ENCODE data around the gene SPINK5.

SPINK5 gene

DNA sequence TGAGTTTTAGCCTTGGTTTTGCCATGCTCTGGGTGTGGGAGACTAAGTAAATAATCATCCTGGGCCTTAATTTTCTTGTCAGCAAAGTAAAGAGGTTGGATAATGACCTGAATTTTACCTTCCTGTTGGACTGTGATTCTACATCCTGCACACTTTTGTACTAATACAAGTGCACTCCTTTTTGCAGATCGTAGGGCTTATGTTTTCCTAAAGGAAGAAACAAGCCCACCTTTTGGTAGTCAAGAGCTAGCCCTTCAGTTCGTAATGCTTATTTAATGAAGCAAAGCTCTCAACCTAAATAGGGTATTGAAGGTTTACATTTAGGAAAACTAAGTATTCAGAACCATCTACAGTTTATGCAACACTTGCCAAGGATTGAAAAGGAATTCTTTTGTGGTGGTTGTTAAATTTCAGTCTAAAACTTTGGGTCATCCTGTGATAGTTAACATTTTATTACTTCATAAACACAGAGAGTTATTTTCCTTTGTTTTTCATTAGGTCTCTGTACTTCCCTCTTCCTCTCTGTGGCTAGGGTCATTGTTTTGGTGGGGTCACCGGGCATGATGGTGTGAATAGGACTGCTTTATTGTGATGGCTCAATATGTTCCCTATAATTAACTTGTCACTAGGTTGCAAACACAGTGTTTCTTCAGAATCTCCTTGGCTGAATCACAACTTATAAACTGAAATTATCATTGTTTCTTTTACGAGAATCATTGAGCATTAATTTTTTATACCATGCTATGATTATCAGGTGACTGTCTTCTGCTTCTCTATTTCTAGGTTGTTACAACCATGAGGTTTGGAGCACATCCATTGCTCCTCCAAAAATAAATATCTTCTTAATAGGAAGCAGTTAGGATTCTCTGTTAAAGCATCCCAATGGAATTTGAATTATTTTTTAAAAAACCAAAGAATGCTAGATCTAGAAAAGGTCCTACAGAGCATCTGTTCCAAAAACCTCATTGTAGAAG lies 28.5 kb downstream of the SPINK5 start:
- DNase-seq (ENCODE audit: low spot score) = no peak

DNA sequence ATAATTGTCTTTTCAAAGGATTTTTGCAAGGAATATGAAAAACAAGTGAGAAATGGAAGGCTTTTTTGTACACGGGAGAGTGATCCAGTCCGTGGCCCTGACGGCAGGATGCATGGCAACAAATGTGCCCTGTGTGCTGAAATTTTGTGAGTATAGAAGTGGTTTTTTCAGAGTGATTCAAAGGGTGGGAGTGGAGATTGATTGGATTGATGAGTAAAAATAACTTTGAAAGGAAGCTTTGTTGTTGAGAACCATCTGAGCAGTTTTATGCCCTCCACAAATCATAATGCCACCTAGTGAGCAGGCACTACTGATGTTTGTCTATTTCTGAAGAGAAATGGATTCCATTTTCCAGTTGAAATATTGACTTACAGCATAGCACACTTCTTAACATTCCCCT lies 30.6 kb downstream of the SPINK5 start:
- no peak for DNase-seq (ENCODE audit: low spot score)

DNA sequence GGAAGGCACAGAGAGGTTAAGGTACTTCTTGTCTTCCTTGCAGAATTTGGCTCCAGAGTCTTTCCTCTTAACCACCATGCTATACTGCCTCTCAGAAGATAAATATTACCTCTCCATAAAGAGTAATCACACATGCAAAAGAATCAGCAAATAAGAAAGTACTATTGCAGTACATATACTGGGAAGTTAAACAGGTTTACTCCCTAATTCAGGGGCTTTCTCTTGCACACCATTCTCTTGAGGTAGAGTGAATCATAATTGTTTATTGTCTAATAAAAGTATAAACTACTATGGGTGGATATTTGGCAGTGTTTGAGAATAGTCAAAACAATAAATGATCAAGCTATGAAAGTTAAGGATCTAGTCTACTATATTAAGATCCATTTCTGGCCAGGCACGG lies 40.4 kb downstream of the SPINK5 start:
- DNase-seq (ENCODE audit: low spot score) = no peak

DNA sequence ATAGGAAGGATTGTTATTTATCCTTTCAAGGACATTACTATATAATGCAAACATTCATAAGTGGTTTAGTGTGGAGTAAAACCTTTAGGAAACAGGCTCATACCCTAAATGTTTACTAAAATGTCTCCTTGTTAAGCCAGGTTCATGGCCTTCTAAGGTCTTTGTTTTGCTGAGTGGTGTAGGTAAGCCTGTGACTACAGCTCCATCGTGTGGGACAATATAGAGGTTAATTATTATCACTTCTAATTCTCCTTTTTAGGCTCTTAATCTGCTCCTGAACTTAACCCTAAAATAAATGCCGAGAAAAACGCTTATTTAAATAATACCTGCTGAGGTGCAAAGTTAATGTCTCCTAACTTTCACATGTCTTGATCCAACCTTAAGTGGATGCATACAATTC lies 43.8 kb downstream of the SPINK5 start:
- no peak for DNase-seq (ENCODE audit: low spot score)

DNA sequence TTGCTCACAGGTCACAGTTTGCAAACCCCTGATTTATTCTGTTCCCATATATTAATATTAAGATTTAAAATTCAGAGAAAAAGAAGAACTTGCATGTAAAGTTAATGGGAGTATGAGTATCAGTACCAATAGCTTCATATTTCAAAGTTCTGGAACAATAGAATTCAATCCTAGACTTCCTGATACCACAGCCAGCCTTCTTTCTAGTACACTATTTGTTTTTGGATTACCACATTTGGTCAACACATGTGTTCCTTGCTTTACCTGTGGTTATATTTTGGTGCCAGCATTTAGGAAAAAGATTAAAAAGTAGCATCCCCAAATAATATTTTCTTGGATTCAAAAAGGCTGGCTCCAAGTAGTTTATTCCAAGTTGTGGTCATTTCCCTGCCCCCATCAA lies 49.5 kb downstream of the SPINK5 start:
- no peak for DNase-seq (ENCODE audit: low spot score)

DNA sequence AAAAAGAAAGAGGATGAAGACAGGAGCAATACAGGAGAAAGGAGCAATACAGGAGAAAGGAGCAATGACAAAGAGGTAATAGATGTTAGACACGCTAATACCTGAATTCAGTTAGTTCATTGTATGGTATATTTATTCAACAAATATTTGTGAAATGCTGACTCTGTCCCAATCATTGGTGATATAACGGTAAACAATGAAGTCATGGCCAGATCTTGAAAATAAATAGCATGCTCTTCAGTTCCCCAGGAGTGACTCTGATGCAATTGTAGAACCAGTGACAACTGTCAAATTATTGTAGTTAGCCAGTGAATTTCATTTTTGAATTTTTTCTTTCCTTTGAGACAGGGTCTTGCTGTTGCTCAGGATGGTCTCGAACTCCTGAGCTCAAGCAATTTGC lies 56.5 kb downstream of the SPINK5 start:
- no peak for DNase-seq (ENCODE audit: low spot score)

DNA sequence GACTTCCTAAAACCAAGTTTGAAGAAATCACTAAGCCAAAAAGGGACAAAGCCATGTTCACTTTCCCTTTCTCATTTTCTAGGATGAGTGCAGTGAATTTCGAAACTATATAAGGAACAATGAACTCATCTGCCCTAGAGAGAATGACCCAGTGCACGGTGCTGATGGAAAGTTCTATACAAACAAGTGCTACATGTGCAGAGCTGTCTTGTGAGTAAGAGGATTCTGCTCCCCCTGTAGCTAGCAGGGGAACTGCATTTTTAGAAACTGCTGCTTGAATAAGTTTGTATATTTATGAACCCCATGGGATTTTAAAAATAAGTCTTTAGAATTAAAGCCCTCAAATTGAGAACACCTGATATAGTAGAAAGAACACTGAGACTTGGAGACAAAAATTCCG lies 61.9 kb downstream of the SPINK5 start:
- DNase-seq (ENCODE audit: low spot score) = no peak

DNA sequence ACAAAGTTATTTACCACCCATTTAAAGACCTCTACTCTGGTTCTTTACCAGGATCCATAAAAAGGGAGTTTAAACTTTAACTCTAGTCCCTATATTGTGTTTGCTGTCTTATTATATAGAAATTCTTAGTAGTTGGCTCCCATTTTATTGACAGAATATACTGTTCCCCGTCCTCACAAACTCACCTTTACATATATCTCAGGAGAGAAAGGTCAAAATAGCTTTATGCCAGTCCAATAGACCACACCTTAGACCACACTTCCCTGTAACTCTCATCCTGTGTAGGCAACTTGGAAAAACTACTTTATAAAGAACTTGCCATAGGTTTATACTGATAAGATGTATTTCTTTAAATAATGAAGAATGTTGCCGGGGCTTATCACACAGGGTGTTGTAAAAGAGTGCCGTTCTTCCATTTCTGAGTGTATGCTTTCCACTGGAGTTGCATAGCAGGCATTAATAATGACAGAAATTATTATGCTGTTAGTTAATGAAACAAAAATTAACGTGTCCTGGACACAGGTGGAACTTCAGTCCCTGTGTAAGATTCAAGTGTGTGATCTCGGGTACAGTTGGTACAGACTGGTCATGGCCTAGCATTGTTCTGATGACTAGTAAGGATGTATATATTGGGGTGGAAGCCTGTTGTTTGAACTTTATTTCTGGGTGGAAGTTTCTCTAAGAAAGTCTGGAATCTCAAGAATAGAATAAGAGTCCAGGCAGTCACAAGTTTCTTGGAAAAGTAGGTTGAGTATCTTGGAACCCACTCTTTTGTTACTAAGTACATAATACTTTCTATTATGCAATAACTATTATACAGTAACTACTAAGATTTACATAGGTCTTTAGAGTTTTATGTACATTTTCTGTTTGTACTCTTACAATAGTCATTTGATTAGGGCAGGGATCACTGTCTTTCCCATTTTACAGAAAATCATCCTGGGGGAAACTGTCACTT lies 71.6 kb downstream of the SPINK5 start:
- no peak for DNase-seq (ENCODE audit: low spot score)

DNA sequence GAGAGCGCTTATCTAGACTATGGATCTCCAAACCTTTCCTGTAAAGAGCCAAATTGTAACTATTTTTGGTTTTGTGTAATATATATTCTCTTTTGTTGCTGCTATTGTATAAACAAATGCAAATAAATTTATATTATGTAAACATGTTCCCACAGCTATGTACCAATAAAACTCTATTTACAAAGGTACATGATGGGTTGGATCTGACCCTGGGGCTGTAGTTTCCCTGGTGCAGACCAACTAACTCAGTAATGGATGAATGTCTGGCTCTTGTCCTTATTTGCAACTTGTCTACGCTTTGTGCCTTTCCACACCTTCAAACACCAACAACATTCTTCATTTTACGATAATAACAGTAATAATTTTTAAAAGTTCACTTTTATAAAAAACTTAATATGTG lies 77.1 kb downstream of the SPINK5 start:
- no peak for DNase-seq (ENCODE audit: low spot score)

DNA sequence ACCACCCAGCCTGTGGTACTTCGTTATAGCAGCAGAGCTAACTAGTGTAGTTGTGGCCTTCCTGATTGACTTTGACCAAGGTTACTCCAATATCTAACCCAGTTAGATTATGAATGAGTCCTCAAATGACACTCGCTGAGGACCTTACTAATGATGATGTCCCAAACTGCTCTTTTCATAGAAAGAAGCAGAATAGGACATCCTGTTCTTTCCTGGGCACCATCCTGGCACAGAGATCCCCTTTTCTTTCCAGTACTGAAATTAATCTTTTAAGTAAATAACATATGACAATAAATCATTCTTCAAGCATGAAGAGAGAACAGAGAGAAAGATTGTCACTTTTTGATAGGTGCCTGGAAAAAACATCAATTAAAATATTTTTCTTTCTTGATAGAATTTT lies 77.9 kb downstream of the SPINK5 start:
- no peak for DNase-seq (ENCODE audit: low spot score)

DNA sequence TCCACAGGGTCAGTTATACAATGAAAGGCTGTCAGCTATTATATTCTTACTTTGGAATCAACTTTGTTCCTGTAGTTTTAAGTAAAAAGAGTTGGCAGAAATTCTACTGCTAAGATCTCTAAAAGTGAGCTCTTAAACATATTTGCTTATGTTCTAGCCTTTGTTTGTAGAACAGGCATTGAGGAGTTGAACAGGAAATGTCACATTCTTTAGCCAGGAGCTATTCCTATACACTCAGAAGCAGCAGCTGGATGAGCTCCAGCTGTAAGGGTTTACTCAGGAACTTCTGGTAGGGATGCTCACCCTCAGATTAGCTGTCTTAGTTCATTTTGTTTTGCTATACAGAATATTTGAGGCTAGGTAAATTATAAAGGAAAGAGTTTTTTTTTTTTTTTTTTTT lies 82.1 kb downstream of the SPINK5 start:
- DNase-seq (ENCODE audit: low spot score) = no peak

DNA sequence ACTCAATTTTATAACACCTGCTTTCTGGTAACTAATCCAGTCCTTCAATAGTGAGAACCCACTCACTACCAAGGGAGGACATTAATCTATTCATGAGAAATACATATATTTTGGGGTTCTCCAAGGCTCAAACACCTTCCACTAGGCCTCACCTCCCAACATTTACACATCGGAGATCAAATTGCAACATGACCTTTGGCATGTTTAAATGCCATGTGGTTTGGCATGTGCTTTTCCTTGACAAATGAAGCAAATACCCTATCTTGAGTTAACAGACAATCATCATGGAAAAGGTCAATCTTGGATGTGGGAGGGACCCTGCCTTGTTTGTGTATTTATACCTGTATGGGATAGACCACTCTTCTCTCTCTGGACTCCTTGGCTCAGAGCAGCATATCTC lies 82.7 kb downstream of the SPINK5 start:
- DNase-seq (ENCODE audit: low spot score) = no peak

DNA sequence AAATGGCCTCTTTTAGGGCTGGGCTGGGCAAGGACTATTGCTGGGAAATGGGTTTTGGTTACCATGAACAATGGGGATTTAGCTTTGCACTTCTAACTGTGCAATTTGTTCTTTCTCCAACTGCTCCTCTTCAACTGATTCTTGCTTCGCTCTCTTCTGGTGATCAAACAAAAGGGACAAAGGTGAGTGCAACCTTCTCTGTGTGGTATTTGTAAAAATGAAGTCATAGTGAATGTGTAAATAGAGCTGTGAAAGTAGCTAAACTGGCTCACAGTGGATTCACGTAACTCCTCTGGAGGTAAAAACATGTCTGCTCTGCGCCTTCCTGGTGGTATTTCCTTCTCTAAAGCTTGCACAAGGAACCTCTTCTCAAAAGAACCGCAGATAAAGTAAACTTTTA lies 83.6 kb downstream of the SPINK5 start:
- no peak for DNase-seq (ENCODE audit: low spot score)

DNA sequence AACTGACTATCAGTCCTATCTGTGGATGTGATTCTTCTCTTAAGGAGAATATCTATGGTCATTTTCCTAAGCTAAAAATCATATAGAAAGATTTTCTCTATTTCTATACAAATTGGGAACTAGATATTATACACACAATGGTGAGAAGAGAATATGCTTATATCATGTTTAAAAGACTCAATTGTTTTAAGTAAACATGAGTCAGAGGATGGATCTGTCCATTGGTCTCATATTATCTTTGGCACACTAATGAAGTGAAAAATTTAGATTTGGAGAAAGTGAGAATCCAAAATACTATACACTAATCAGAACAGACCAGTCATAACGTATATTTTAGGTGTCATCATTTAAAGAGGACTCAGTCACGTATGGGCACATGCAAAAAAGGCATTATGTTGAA lies 88.1 kb downstream of the SPINK5 start:
- DNase-seq (ENCODE audit: low spot score) = no peak

DNA sequence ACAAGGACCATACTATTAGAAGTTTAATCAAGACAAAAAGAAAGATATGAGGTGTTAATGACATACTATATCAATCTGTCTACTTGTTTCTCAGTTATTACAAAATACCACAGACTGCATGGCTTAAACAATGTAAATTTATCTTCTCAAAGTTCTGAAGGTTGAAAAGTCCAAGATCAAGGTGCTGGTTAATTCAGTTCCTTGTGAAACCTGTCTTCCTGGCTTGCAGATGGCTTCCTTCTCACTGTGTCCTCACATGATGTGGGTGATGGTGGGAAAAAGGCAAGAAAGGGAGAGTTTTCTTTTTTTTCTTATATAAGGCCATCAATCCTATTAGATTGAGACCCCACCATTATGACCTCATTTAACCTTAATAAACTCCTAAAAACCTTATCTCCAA lies 89.0 kb downstream of the SPINK5 start:
- DNase-seq (ENCODE audit: low spot score) = no peak

DNA sequence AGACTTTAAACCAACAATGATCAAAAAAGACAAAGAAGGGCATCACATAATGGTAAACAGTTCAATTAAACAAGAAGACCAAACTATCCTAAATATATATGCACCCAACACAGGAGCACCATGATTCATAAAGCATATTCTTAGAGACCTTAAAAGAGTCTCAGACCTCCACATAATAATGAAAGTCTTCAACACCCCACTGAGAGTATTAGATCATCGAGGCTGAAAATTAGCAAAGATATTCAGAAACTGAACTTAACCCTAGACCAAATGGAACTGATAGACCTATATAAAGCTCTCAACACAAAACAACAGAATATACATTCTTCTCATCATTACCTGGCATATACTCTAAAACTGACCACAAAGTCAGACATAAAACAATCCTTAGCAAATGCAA lies 92.8 kb downstream of the SPINK5 start:
- no peak for DNase-seq (ENCODE audit: low spot score)

DNA sequence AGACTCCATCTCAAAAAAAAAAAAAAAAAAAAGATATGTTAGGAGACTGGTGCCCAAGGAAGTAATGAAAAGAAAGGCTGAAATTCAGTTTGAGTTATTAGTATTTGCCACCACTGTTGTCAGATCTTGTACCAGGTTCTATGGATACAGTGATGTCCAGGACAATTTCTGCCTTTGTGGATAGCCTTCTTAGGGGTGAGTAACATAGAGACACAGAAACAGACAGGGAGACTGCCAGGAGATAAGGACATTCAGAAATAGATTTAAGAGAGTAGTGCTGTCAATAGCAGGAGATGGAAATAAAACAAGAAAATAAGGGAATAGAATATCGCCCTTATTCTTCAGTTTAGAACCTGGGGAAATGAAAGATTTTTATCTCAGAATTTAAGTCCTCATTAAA lies 98.3 kb downstream of the SPINK5 start:
- DNase-seq (ENCODE audit: low spot score) = no peak

DNA sequence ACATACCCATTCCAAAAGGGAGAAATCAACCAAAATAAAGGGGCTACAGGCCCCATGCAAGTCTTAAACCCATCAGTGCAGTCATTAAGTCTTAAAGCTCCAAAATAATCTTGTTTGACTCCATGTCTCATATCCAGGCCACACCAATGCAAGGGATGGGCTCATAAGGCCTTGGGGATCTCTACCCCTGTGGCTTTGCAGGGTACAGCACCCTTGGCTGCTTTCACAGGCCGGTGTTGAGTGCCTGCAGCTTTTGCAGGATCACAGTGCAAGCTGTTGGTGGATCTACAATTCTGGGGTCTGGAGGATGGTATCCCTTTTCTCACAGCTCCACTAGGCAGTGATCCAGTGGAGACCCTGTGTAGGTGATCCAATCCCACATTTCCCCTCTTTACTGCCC lies 99.6 kb downstream of the SPINK5 start:
- DNase-seq (ENCODE audit: low spot score) = no peak

DNA sequence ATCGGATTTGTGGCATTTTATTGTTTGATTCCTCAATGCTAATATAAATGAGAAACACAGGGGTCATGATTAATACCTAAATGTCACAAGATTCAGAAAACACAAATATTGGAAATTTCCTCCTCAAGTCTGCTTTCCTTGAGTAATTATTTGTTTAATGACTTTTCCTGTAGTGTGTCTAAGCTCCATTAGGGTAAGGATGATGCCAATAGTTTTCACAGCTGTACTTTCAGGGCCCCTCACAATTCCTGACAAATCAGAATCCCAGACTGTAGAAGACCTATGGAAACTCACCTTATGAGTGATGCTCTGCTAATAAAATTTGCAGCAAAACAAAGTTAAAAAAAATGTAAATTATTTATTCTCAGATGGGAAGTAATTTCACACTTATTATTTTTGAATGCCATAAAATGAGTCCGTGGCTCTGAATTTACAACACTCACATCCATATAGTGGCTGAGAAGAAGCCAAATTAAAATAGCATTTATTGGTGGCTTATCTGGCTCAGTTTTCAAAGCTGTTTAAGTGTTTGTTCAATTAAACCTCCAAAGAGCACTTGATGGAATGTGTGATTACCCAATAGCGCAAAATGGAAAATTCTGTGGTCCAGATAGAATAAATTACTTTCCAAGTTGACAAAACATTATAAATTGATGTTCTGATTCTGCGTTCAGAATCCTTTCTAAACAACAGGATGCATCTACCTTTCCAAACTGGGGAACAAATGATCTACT lies 102.9 kb downstream of the SPINK5 start:
- no peak for DNase-seq (ENCODE audit: low spot score)

DNA sequence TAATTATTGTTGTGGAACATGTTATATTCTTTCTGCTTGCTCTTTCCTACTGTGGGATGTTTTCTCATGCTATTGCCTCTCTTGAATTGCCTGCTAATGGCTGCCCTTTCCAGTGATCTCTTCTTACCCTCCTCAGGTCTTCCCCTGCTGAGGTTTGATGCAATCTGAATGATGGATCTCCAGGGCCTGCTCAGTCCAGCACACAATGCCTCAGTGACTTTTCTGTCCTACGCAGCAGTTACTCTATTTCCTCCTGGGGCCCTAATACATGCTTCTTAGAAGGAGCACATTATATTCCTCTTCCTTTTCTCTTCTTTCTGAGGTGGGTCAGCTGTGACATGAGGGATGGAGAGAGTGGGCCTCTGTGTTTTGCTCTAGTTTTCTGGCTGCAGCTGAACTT lies 104.5 kb downstream of the SPINK5 start, which contains the start of gene SPINK14:
SPINK14 (plus strand) TSS at position 301 of the 400 bp plus-strand sequence. CDS start 1,187 bp downstream, outside the sequence.
- no peak for DNase-seq (ENCODE audit: low spot score)

DNA sequence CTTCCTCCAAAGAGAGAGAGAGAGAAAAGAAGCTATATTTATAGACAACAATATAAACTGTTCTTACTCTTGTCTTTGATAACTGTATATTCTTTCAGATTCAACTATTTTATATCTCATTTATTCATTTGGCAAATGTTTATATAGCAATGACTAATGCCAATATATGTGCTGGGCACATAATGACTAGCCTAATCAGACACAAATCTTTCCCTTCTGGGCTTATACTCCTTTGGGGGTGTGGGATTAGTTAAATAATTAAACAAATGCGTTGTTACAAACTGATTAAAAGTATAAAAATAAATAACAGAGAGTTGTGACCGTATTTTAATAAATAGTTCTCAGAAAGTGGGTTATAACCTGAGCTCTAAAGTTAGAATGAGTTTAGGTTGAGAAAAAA lies 108.6 kb downstream of the SPINK5 start:
- no peak for DNase-seq (ENCODE audit: low spot score)

DNA sequence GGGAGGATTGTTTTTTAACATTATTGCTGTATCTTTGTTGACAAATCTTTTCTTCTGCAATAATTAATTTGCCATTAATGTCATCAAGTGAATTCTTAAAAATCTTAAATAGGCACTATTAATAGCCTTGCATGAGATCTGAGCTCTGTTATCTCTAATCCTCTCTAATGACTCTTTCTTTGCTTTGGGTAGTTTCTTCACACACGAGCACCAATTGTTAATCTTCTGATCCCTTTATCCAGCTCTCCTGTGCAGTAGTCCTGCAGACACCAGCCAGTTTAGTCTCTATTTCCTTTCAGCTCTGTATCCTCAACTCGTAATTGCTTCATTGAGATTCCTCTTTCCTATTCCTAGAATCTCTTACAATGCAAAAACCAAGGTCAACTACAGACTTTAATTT lies 112.7 kb downstream of the SPINK5 start:
- no peak for DNase-seq (ENCODE audit: low spot score)

All from pons (tissue), 1 donor.